GM10248 (cell line): ENCODE measurements around the gene MYH10.
A peak's percentile ranks its signal among the peaks of the same experiment; 100 is the strongest.

Source experiments
- CTCF ChIA-PET: fragments of 300-600 bp; sonication (Branson Sonifier 250); formaldehyde crosslinking; extraction: SDS; loops from one replicate; lab custom pipeline; 2021; ENCODE audit warnings: antibody characterized with exemption; lab: Yijun Ruan, JAX
- POLR2A ChIA-PET: fragments of 350-650 bp; sonication (Branson Sonifier 250); formaldehyde crosslinking; extraction: SDS; loops from one replicate; lab custom pipeline; 2020; ENCODE audit warnings: antibody characterized with exemption; lab: Yijun Ruan, JAX
- DNase-seq: peaks from one replicate; pipeline ENCODE4 v3.0.0; 2012; ENCODE audit errors: extremely low spot score
- TF ChIP-seq, protein P1 (sequence below): IDR thresholded peaks from 2 replicates; pipeline ENCODE4 v1.5.1; 2012; ENCODE audit warnings: mild to moderate bottlenecking, low read depth; ENCODE audit errors: extremely low read depth, missing control alignments, control extremely low read depth

MYH10 gene

DNA sequence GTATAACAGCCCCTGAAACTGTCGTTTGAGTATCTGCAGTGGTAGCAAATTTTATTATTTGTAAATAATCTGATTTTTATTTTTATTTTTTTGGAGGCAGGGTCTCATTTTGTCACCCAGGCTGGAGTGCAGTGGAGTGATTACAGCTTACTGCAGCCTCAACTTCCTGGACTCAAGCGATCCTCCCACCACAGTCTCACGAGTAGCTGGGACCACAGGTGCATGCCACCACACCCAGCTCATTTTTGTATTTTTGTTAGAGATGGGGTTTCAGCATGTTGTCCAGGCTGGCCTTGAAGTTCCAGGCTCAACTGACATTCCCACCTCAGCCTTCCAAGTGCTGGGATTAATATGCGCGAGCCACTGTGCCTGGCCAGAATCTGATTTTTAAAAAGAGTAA lies 192.1 kb downstream of the MYH10 start:
- ChIA-PET POLR2A (interaction anchor here (0.6 kb wide), 1 partner anchor 9 kb away, joined by 3 read pairs; no protein-coding TSS in a partner anchor), CTCF (interaction anchor here (0.9 to 1.8 kb wide), 2 partner anchors 9 to 28 kb away, joined by 5 to 6 read pairs; no protein-coding TSS in a partner anchor)
- TF ChIP-seq, protein P1, sequence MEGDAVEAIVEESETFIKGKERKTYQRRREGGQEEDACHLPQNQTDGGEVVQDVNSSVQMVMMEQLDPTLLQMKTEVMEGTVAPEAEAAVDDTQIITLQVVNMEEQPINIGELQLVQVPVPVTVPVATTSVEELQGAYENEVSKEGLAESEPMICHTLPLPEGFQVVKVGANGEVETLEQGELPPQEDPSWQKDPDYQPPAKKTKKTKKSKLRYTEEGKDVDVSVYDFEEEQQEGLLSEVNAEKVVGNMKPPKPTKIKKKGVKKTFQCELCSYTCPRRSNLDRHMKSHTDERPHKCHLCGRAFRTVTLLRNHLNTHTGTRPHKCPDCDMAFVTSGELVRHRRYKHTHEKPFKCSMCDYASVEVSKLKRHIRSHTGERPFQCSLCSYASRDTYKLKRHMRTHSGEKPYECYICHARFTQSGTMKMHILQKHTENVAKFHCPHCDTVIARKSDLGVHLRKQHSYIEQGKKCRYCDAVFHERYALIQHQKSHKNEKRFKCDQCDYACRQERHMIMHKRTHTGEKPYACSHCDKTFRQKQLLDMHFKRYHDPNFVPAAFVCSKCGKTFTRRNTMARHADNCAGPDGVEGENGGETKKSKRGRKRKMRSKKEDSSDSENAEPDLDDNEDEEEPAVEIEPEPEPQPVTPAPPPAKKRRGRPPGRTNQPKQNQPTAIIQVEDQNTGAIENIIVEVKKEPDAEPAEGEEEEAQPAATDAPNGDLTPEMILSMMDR: no peak
- no peak for DNase-seq

DNA sequence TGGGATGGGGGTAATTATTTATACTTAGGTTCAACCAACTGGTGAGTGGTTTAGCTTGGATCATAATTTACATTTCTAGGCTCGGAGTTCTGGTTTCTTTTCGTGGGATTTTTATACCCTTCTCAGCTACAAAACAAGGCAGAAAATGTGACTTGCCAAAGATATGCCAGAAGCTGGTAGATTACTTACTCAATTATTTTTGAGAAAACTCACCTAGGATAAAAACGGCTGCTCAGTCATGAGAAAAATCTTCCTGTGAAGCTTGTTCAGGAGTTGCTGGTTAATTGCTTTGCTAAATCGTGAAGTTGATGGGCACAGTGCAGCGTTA lies 193.7 kb downstream of the MYH10 start:
- POLR2A ChIA-PET: interaction anchor here (0.6 kb wide), 1 partner anchor 413 kb away, joined by 3 read pairs; no protein-coding TSS in a partner anchor
- TF ChIP-seq, protein P1: no peak
- DNase-seq: no peak
- CTCF ChIA-PET: interaction anchor here (0.8 to 1.8 kb wide), 4 partner anchors 11 to 64 kb away, joined by 3 to 5 read pairs (median 4); no protein-coding TSS in a partner anchor

DNA sequence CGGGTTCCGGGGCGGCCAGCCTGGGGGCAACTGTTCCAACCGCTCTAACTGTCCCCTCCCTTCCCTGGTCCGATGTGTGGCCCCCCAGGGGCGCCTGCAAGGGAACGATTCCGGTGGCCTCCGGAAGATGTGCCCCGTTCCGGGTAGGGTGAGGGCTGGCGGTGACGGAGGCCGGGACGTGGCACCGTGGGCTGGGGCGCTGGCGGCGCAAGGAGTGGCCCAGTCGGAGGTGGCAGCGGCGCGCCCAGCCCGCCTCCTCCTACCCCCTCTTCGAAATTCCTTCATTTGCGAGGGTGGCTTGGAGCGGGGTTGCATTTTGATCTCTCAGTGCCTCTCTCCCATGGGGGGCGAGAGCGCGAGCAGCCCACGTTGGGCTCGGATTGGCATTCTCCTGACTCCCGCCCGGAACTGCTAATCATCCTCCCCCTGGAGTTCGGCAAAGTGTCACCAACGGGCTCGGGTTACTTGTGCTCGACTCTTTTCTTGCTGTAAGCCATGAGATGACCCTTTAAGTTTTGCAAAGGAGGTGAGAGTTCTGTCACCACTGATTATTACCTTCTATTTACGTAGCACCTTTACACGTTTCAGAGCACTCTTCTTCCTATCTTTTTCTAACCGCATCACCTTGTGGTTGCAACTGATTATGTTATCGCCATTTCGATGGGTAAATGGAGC lies 194.2 kb downstream of the MYH10 start:
- POLR2A ChIA-PET: interaction anchor here (0.6 to 1.2 kb wide), 3 partner anchors 20 to 413 kb away, joined by 3 to 4 read pairs (median 4); no protein-coding TSS in a partner anchor
- TF ChIP-seq, protein P1: no peak
- CTCF ChIA-PET: interaction anchor here (1.1 to 1.8 kb wide), 3 partner anchors 23 to 53 kb away, joined by 3 to 5 read pairs (median 5); no protein-coding TSS in a partner anchor
- peak; percentile 55 for DNase-seq

DNA sequence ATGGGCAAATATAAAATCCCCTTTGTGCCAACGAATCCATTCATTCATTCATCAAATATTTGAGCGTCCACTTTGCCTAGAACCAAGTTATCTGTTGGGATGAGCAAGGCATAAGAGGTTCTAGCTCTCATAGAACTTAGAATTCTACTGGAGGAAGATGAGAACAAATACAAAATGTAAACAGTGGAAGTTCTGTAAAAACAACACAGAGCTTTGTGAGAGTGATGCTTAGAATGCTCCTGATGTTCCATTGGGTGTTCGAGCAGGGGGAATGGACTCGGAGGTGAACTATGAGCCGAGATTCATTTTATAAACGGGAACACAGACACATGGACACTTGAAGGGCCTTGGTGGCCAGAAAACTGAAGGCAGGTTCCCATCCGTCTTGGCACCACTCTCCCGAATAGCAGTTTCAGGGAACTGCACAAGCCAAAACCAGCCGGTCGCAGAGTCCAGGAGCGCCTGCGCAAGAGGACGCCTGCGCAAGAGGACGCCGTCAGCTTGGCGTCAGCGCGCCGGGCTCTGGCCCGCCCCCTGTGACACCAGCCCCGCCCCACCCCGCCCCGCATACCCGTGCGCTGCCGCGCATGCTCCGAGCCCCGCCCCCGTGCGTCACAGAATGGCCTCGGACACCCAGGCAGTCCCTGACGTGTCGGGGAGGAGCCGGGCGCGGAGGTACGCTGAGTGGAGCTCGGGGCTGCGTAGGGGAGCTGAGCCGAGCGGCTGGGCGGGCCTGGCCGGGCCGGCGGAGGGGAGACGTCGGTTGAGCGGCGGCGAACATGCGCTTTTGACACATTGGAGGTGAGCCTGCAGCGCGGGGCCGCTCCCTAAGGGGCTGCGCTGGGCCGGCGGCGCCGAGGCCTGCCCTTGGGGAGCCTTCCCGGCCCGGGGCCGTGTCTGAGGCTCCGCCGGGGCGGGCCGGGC lies 195.0 kb downstream of the MYH10 start, which contains the start of gene NDEL1:
Gene NDEL1 (plus strand): TSS at position 640 of the 924 bp plus-strand sequence. CDS start 8,388 bp downstream, outside the sequence.
- ChIA-PET POLR2A (interaction anchor here (0.8 to 1.2 kb wide), 2 partner anchors 21 to 52 kb away, joined by 4 read pairs; no protein-coding TSS in a partner anchor), CTCF (interaction anchor here (0.8 to 1.9 kb wide), 4 partner anchors 14 to 52 kb away, joined by 3 to 8 read pairs (median 3); no protein-coding TSS in a partner anchor)
- DNase-seq: peak; percentile 99
- TF ChIP-seq, protein P1: no peak

DNA sequence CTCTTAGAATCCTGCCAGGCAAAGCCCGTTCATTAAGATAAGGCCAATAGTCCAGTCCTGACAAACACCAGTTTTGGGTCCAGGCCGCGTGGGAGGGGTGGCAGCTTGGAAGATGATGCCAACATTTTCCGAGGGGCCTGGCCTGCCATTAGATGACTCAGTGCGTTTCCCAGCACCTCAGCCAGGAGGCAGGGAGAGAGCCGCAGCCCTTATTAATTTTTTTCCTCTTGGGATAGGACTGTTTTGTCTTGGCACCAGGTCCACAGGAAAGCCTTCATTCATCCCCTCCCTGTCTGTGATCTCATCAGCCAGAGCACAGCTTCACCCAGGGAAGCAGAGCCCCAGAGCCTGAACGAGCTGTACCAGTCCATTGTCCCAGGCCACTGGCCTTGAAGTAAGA lies 199.6 kb downstream of the MYH10 start:
- TF ChIP-seq, protein P1: no peak
- POLR2A ChIA-PET: no interaction called here
- CTCF ChIA-PET: interaction anchor here (1.3 to 2.6 kb wide), 2 partner anchors 22 to 47 kb away, joined by 4 to 11 read pairs; no protein-coding TSS in a partner anchor
- DNase-seq: no peak

DNA sequence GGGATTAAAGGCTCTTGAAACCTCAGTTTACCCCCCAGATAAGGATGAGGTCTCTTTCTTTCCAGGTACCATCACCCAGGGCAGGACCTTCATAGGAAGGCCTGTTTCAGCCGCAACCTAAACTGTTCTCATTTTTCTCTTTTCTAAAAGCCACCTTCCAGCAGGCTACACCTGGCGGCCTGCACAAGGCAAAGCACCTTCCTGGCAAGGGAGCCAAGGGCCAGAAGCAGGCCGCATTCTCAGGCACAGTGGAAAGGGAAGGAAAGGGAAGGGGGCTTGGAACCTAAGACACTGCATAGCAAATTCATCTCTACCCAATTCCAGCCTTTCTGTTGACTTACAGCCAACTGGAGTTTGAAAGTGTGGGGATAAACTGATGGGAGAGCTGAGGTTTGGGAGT lies 203.7 kb downstream of the MYH10 start:
- TF ChIP-seq, protein P1: no peak
- no peak for DNase-seq
- ChIA-PET POLR2A (no interaction called here), CTCF (interaction anchor here (1.1 kb wide), 1 partner anchor 43 kb away, joined by 4 read pairs; no protein-coding TSS in a partner anchor)
